Keratinocyte (primary cell): ENCODE measurements around the gene FMNL3. TPM values are rescaled to one million over a fixed set of nuclear protein-coding genes. Genes with fewer than 3 reads are reported as not detected.
"Not testable (repeated sequence)": the region's sequence is repeated elsewhere in the genome, so short reads cannot be mapped to it uniquely, and the experiment has no call there.

ENCODE experiments used
- DNase-seq: peaks from one replicate; pipeline ENCODE4 v3.0.0-alpha.2; 2011; ENCODE audit warnings: low read depth, missing footprints, low spot score
- FAIRE-seq: peaks from 2 replicates; lab custom pipeline; 2011; peaks lifted over from hg19 to GRCh38; lab: Jason Lieb, UNC
- H2AFZ ChIP-seq: 2 replicates; pipeline ENCODE4 v1.6.0; 2012; ENCODE audit warnings: low read length, control low read depth, inconsistent platforms; ENCODE audit not compliant: control insufficient read depth
- H3K27ac ChIP-seq: 2 replicates; pipeline ENCODE4 v1.5.1; 2011; ENCODE audit warnings: low read length; ENCODE audit not compliant: control insufficient read depth, insufficient read depth
- H3K27me3 ChIP-seq: 3 replicates; pipeline ENCODE4 v1.6.0; 2011; ENCODE audit warnings: low read length; ENCODE audit not compliant: control insufficient read depth, insufficient read depth; ENCODE audit errors: extremely low read depth
- H3K36me3 ChIP-seq, 2 experiments: 2 replicates in 1 of 2; 3 replicates in 1 of 2; pipeline ENCODE4 v1.5.1; 2011; ENCODE audit warnings: low read length in 2 of 2, mild to moderate bottlenecking in 1 of 2; ENCODE audit not compliant: control insufficient read depth in 2 of 2, insufficient read depth in 2 of 2; ENCODE audit errors: extremely low read depth in 1 of 2
- H3K4me1 ChIP-seq: 3 replicates; pipeline ENCODE4 v1.5.1; 2011; ENCODE audit warnings: low read length; ENCODE audit not compliant: control insufficient read depth, insufficient read depth; ENCODE audit errors: extremely low read depth
- H3K4me2 ChIP-seq: 3 replicates; pipeline ENCODE4 v1.6.0; 2011; ENCODE audit warnings: low read depth, low read length; ENCODE audit not compliant: control insufficient read depth, insufficient read depth; ENCODE audit errors: extremely low read depth
- H3K4me3 ChIP-seq, 3 experiments: fragments of 200-600 bp in 1 of 3; sonication (generic) in 1 of 3; 2 replicates in 2 of 3; 3 replicates in 1 of 3; pipeline ENCODE4 v1.5.1; 2011 to 2016; ENCODE audit warnings: low read length in 3 of 3, mild to moderate bottlenecking in 3 of 3, control low read depth in 2 of 3, inconsistent platforms in 1 of 3, low read depth in 1 of 3, mixed read lengths in 1 of 3, mixed run types in 1 of 3, moderate library complexity in 1 of 3; ENCODE audit not compliant: control insufficient read depth in 2 of 3, insufficient read depth in 2 of 3; ENCODE audit errors: extremely low read depth in 1 of 3
- H3K79me2 ChIP-seq: 2 replicates; pipeline ENCODE4 v1.6.0; 2012; ENCODE audit warnings: low read length; ENCODE audit not compliant: control insufficient read depth, insufficient read depth
- H3K9ac ChIP-seq: 3 replicates; pipeline ENCODE4 v1.6.0; 2011; ENCODE audit warnings: low read length; ENCODE audit not compliant: control insufficient read depth, insufficient read depth; ENCODE audit errors: extremely low read depth
- H3K9me1 ChIP-seq: 3 replicates; pipeline ENCODE4 v1.6.0; 2011; ENCODE audit warnings: low read length; ENCODE audit not compliant: control insufficient read depth, insufficient read depth; ENCODE audit errors: extremely low read depth
- H3K9me3 ChIP-seq: 2 replicates; pipeline ENCODE4 v1.5.1; 2012; ENCODE audit warnings: low read depth, low read length; ENCODE audit not compliant: control insufficient read depth
- H4K20me1 ChIP-seq: 3 replicates; pipeline ENCODE4 v1.6.0; 2011; ENCODE audit warnings: low read length; ENCODE audit not compliant: control insufficient read depth, insufficient read depth; ENCODE audit errors: extremely low read depth
- CTCF ChIP-seq, 3 experiments: IDR thresholded peaks in 1 of 3; conservative IDR thresholded peaks in 1 of 3; optimal IDR thresholded peaks in 1 of 3; 2 replicates in 2 of 3; 3 replicates in 1 of 3; pipeline versions ENCODE3 to v1.5.1; 2011; ENCODE audit warnings: low read length in 3 of 3, mild to moderate bottlenecking in 3 of 3, moderate library complexity in 2 of 3, control low read depth in 1 of 3, inconsistent platforms in 1 of 3; ENCODE audit not compliant: insufficient read depth in 2 of 3; ENCODE audit errors: extremely low read depth in 1 of 3
- EZH2 ChIP-seq: IDR thresholded peaks from one replicate; pipeline ENCODE4 v1.6.1; 2012; ENCODE audit warnings: inconsistent platforms, mild to moderate bottlenecking, low read length, moderate library complexity
- dilution Hi-C: fragments of 300-500 bp; cut with MboI; formaldehyde crosslinking; loops from one replicate; pipeline ENCODE4 v1.7.0; 2020; ENCODE audit warnings: low sequenced_read_pairs; ENCODE audit not compliant: extremely low pct_ligation_motif_present
- polyA plus RNA-seq, 5 experiments: library from polyadenylated mRNA; depleted of rRNA in 3 of 5; stranded (reverse) in 3 of 5; stranded (forward) in 1 of 5; unstranded in 1 of 5; fragments of >200 nt; gene quantifications; 1 replicate in 1 of 5; 2 replicates in 3 of 5; 3 replicates in 1 of 5; pipeline versions ENCODE4 v1.2.1 to v1.2.3, GENCODE V29; 2011 to 2012; ENCODE audit warnings: missing spikeins in 2 of 5, low read depth in 1 of 5, low replicate concordance in 1 of 5

The FMNL3 gene
- polyA plus RNA-seq, 1 donor (not counting 4 experiments of a cell fraction or from before 2014, with no cell fraction given) = 1.1 TPM

GRCh38 chr12:49716553-49716952 is 9.3 kb upstream of the FMNL3 start:
- Histone ChIP-seq H3K9me1 (no peaks in the 10 kb centered on the region), H3K9me3 (no peaks in the 10 kb centered on the region), H3K36me3 (no peaks in the 10 kb centered on the region), H2AFZ (no peak overlapping the region), H3K27ac (no peak overlapping the region), H3K79me2 (no peaks in the 10 kb centered on the region), H4K20me1 (no peaks in the 10 kb centered on the region), H3K4me2 (no peak overlapping the region), H3K4me3 (no peak overlapping the region), H3K9ac (no peak overlapping the region), H3K27me3 (no peaks in the 10 kb centered on the region), H3K4me1 (no peaks in the 10 kb centered on the region)
- TF ChIP-seq CTCF (optimal IDR thresholded peaks at IDR 0.05 in 1 of 3, IDR thresholded peaks at IDR 0.05 in 1 of 3, conservative IDR thresholded peaks at IDR 0.05 in 1 of 3; ENCODE audit: extremely low read depth in 1 of 3, insufficient read depth in 2 of 3, low read length in 3 of 3) (no peak), EZH2 (no peak)
- FAIRE-seq = no peak
- no peak for DNase-seq
- dilution Hi-C loops = no loop called here

GRCh38 chr12:49713952-49714351 is 6.7 kb upstream of the FMNL3 start:
- H3K27me3 ChIP-seq = peaks cover 12% of the 10 kb centered on the region
- H3K4me2 ChIP-seq, H3K9ac ChIP-seq, H3K4me3 ChIP-seq, H3K36me3 ChIP-seq, H3K9me3 ChIP-seq, dilution Hi-C loops, FAIRE-seq, DNase-seq, H4K20me1 ChIP-seq, H3K27ac ChIP-seq, H2AFZ ChIP-seq, H3K79me2 ChIP-seq, H3K9me1 ChIP-seq, H3K4me1 ChIP-seq: not testable (repeated sequence)

- no peak overlapping the region for H3K4me3 ChIP-seq
- TF ChIP-seq EZH2 = no peak
- TF ChIP-seq CTCF (optimal IDR thresholded peaks at IDR 0.05 in 1 of 3, IDR thresholded peaks at IDR 0.05 in 1 of 3, conservative IDR thresholded peaks at IDR 0.05 in 1 of 3; ENCODE audit: extremely low read depth in 1 of 3, insufficient read depth in 2 of 3, low read length in 3 of 3) = no peak
- no peak overlapping the region for H2AFZ ChIP-seq
- no peaks in the 10 kb centered on the region for H3K9me1 ChIP-seq
- no peak overlapping the region for H3K4me2 ChIP-seq
- no peaks in the 10 kb centered on the region for H3K4me1 ChIP-seq
- dilution Hi-C loops = no loop called here
- no peaks in the 10 kb centered on the region for H4K20me1 ChIP-seq
- no peak overlapping the region for H3K9ac ChIP-seq
- no peak overlapping the region for H3K27ac ChIP-seq
- H3K79me2 ChIP-seq = no peaks in the 10 kb centered on the region
- FAIRE-seq (no peak), DNase-seq (no peak)
- peaks cover 44% of the 10 kb centered on the region for H3K27me3 ChIP-seq
- H3K36me3 ChIP-seq = no peaks in the 10 kb centered on the region
- no peaks in the 10 kb centered on the region for H3K9me3 ChIP-seq
Measured at GRCh38 chr12:49708851-49709250, 1.6 kb upstream of the FMNL3 start.
